Amniotic epithelial cell (primary cell): ENCODE measurements around the gene UBE4B.

Experiments used
- DNase-seq: peaks from one replicate; pipeline ENCODE4 v3.0.0-alpha.2; 2010; ENCODE audit warnings: low read depth

UBE4B gene

DNA sequence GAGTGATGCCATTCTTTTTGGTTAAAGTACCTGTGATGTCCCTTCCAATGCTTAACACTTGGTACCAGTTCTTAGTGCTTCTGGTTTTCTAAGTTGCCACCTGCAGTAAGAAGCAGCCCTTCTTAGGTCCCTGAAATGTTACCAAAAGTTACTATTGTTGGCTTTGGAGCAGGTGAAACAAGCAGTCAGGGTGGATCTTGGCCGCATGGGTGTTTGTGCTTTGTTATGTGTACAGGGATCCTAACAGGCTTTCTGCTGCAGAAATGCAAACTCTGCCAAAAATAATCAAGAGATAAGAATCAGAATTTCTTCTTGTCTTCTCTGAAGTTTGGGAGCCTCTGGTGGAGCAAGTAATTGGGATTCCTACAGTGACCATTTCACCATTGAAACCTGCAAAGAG, 84.4 kb downstream of the UBE4B start:
- DNase-seq: no peak

- peak; percentile 42 for DNase-seq
Measured at GRCh38 chr1:10117865-10118264, 85.1 kb downstream of the UBE4B start.

- DNase-seq: no peak
Measured at GRCh38 chr1:10121688-10122087, 88.9 kb downstream of the UBE4B start.

- peak; percentile 85 for DNase-seq
Measured at GRCh38 chr1:10122926-10123325, 90.2 kb downstream of the UBE4B start.

DNA sequence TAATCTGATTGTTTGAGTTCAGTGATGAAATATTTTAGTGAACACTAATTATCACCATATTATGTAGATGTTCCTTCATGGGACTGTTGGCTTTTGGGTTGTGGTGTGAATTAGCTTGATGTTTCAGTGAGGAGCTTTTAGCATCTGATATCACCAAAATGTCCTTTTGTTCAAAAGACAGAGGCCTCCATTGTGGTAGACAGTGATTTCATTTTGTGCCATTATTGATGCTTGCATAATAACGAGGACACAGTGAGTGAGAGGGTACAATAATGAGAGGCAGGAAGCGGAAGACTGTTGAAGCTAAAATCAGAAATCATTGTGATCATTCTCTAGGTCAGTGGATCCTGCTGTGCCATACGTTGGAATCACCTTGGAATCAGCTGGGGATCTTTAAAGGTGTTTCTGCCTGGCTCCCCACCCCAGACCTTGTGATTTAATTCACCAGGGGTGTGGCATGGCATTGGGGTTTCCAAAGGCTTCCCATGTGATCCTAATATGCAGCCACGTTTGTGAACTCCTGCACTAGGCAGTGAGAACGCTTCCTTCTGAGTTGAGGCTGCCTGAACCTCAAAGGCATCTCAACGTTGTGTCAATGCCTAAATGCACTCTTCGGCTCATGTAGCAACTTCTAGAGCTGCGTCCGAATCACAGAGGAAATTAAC, 95.5 kb downstream of the UBE4B start:
- DNase-seq: no peak

- DNase-seq: no peak
Measured at GRCh38 chr1:10132316-10132715, 99.6 kb downstream of the UBE4B start.

DNA sequence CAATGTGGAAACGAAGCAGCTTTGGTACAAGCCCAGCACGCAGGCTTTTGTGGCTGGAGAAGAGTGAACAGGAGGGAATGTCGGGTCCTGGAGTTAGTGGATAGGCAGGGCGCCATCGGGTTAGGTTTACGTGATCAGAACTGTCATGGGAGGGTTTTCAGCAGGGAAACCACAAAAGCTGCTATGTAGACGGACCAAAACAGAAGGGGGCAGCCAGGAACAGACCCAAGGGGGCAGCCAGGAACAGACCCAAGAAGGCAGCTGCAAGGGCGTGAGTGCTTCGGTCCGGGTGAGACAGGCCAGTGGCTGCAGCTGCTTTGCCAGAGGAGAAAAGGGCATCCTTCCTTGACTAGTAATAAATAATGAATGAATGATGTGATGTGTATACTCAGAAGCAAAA, 100.1 kb downstream of the UBE4B start:
- DNase-seq: no peak

DNA sequence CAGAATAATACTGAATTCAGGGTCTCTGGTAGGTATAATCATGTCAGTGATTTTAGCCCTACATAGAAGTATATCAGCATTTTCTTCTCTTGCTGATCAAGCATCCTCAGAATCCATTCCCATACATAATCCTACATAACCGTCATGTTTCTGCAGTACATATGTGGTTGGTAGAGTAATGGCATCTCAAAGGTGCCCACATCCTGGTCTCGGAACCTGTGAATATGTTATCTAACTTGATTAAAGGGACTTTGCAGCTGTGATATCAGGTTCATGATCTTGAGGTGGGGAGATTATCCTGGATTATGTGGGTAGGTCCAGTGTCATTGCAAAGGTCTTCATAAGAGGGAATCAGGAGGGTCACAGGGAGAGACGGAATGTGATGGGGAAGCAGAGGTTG, 108.2 kb downstream of the UBE4B start:
- DNase-seq: no peak

DNA sequence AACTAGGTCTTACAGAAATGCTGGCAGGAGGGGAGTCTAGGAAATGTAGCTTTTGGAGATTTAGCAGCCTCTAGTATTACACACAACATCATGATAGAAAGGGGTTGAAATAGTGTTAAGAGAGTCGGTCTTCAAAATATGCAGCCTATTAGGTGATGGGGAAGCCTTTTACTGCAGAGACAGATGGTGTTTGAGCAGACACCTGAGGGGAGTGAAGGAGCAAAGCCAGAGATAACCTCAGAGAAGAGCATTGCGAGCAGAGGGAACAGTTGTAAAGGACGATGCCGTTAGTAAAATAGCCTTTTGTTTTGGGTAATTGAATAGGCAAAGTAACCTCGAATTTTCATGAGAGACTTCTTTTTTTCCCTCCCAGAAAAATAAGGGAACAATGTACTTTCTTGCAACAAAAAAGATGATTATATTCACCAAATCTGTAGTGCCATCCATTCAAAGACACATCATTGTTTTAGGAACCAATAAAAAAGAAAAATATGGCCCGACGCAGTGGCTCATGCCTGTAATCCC, 111.3 kb downstream of the UBE4B start:
- DNase-seq: no peak

- no peak for DNase-seq
Measured at GRCh38 chr1:10146391-10146790, 113.6 kb downstream of the UBE4B start.

GRCh38 chr1:10149231-10149630, 116.5 kb downstream of the UBE4B start:
- no peak for DNase-seq

GRCh38 chr1:10152709-10153284, 120.0 kb downstream of the UBE4B start:
- peak; percentile 47 for DNase-seq

- DNase-seq: no peak
Measured at GRCh38 chr1:10155087-10155712, 122.4 kb downstream of the UBE4B start.

DNA sequence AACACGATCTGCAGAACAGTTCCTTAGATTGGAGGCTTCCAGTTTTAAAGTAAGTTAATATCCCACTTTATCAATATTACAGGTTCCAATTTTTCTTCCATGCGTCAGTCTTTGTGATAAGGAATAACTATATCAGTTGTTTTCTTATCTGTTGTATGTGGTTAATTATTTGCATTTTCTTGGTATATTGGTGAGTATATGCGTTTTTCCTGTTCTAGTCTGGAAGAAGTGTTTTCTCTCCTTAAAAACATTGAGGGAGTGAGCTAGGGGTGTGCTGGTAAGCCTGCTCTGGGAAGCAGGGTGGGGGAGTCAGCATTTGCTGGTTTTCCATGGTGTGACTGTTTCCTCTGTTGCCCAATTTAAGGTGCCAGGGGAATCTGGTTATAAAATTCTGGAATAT, 127.4 kb downstream of the UBE4B start:
- DNase-seq: peak; percentile 31

GRCh38 chr1:10160907-10161490, 128.2 kb downstream of the UBE4B start:
- DNase-seq: no peak

DNA sequence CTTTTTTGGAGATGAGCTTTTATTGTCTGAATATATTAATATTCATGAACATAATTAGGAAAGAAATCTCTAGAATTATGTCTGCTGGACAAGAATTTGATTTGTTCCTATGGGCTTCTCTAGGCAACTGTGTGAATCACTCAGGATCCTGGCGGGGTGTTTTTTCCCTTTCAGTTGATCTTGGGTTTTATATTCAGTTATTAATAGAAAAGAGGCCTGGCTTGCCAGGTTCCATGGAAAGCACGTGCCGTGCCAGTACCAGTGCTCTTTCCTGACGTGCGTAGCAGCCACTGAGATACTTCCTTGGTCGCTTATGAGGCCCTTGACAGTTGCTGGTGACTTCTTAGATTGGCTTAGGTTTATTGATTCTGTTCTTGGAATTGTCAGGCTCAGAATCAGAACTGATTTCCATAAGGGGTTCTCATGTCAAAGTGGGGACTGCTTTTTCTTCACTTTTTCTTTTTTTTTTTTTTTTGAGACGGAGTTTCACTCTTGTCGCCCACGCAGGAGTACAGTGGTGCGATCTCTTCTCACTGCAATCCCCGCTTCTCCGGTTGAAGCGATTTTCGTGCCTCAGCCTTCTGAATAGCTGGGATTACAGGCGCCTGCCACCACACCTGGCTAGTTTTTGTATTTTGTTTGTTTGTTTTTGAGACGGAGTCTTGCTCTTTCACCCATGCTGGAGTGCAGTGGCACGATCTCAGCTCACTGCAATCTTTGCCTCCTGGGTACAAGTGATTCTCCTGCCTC, 129.0 kb downstream of the UBE4B start:
- no peak for DNase-seq

DNA sequence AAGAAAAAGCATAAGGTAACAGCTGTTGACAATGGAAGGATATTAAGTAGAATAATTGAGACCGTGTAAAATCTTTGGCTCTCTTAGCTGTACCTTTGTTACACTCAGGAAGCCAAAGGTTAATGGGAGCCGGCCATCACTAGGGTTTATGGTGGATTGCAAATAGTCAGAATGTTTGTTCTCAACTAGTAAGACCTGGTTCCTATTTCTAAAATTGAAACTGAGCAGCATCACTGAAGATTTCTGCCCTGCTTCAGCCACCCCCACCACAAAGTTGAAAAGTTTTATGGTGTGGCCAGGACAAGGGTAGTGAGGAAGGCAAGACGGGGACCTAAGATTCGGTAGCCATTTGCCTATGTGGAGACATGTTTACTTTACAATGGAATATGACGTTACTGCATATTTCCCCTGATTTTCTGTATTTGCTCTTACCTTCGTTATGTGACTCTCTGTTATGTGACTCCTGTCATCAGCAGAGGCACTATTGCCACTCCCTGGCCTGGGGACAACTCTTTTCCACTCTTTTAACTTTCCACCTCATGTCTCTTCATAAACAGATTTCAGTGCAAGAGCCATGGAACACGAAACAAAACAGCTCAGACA, 136.3 kb downstream of the UBE4B start:
- no peak for DNase-seq

DNA sequence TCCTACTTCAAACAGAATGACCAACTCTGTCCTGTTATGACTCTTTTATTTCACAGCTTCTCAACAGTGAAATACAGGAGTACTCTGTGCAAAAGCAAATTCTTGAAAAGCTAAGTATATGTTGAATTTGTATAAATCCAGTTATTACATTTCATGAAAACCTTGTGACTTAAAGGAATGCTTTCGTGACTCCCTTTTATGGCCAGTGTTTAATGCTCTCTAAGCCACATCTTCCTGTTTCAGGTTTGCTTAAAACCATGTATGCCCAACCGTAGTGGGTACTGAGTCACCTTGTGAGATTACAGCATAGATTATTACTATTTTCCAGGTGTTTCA, 137.4 kb downstream of the UBE4B start:
- peak; percentile 43 for DNase-seq

DNA sequence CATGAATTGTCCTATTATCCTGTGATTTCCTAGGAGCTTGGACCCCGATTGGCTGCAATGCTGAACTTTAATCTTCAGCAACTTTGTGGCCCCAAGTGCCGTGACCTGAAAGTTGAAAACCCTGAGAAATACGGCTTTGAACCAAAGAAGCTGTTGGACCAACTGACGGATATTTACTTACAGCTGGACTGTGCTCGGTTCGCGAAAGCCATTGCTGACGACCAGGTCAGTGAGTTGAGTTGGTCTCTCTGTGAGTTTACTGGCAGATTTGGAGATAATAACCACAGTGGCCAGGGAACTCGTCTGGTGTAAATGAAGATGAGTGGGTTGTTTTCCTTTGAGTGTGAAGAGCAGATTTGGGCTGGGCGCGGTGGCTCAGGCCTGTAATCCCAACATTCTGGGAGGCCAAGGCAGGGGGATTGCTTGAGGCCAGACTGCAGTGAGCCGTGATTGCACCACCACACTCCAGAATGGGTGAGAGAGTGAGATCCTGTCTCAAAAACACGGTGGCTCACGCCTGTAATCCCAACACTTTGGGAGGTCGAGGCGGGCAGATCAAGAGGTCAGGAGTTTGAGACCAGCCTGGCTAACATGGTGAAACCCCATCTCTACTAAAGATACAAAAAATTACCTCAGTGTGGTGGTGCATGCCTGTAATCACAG, 138.5 kb downstream of the UBE4B start:
- DNase-seq: no peak

DNA sequence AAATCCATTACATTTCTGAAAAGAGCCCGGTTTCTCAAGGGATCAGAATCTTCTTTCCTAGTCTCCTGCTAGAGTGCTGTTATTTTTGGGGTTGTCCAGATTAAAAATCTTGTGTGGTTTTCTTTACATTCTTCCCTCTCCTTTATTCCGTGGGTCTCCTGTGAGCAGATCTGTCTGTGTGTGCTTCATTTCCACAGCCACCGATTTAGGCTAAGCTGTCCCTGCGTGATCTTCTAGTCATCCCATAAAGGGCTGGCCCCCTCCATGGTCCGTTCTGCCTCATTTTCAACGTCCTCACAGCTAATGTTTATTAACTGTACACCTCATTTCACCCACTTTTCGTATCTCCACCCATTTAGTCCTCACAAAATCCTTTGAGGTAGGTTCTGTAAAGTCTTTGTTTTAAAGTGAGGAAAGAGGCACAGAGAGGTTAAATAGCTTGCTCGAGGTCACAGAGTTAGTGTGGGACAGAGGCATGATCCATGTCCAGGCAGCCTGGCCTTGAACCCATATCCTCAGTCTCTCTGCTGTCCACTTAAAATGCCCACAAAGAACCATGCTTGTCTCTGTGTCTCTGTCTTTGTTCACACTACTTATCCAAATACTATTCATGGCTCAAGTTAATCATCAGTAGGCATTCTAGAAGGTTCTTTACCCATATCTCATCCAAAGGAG, 139.4 kb downstream of the UBE4B start:
- DNase-seq: no peak

GRCh38 chr1:10173582-10173981, 140.8 kb downstream of the UBE4B start:
- no peak for DNase-seq
